Activated CD8-positive, alpha-beta memory T cell treated with anti-CD3 and anti-CD28 coated beads, Interleukin-2, amount 50 U/mL, for 24 hours (primary cell): ENCODE measurements around the gene UTP11.
"Not testable (repeated sequence)": the region's sequence is repeated elsewhere in the genome, so short reads cannot be mapped to it uniquely, and the experiment has no call there.

Experiments
- DNase-seq: peaks from one replicate; pipeline ENCODE4 v3.0.0-alpha.2; 2020; ENCODE audit errors: extremely low read depth

The UTP11 gene

GRCh38 chr1:38027201-38028104 lies 14.9 kb downstream of the UTP11 start:
- DNase-seq, result no peak

DNA sequence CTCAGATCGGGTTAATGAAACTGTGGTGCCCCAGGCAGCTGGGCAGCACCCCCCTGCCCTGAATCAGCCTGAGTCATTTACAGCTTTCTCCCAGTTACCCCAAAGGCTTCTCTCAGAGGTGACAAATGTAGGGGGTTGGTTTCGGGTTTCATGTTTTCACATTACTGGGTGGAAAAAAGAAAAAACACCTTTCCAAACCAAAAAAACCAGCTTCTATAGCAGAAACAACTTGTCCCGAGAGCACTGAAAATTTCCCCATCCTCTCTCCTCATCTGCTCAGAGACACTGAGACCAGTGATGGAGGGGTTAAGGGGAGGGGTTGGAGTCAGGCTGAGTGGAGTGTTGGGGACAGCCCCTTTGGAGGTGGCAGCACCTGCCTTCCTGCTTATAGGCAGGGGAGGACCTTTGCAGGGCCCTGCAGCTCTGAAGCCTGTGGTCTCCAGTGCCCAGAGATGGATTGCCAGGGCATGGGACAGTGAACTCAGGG lies 15.6 kb downstream of the UTP11 start:
- peak; percentile 51 for DNase-seq

DNA sequence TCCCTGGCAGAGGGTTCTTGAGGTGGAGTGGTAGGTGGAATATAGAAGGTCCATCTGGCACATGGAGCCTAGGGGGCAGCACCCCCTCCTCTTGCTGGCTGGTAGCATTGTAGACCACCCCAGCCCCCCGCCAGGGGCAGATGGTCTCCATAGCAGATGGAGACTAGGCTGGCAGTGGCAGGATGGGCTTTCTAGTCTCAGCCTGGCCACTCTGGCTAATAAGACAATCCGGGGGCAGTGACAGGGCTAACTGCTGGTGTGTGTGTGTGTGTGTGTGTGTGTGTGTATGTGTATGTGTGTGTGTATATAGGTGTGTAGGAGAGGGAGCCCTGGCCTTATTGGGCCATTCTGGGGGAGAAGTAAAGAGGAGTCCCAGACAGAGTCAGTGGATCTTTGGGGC lies 16.1 kb downstream of the UTP11 start:
- DNase-seq, result no peak

GRCh38 chr1:38029081-38029681 lies 16.6 kb downstream of the UTP11 start:
- DNase-seq, result no peak

- peak; percentile 49 for DNase-seq
Measured at GRCh38 chr1:38029685-38030511, 17.4 kb downstream of the UTP11 start.

DNA sequence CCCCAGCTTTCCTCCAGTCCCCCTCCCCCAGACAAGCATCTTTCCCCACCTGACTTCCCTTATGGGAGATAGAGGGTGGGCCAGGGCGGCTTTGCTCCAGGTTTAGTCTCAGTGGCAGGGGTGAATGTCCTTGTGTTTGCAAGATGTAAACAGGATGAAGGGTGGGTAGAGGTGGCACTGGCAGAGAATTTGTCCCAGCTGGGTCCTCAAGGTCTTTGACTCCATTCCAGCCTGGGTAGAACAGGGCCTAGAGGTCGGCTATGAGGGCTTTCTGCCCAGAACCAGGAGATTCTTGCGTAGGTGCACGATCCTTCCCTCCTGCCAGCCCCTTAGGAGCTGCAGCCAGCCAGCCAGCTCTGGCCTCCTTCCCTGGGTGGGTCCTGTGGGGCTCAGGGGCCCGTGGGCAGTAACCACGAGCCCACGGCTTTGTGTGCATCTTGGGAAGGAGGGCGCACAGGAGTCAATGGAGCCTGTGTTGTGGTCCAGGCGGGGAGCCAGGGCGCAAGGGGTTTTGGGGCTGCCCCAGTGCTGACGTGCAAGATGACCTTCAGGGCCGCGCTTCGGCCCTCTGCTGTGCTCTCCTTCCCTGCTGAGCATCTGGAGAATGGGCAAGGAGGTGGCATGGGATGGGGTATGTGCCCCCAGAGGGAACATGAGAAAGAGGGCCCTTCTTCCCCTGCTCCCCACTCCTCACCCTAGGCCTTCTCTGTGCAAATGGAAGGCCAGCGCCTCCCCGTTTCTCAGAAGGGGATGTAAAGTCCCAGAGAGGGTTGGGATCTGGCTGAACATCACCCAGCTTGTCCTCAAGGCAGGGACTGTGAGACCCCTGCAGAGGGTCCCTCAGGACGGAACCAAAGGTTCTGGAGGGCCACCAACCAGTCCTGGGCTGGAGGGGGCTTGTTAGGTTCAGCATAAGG lies 18.3 kb downstream of the UTP11 start:
- no peak for DNase-seq

DNA sequence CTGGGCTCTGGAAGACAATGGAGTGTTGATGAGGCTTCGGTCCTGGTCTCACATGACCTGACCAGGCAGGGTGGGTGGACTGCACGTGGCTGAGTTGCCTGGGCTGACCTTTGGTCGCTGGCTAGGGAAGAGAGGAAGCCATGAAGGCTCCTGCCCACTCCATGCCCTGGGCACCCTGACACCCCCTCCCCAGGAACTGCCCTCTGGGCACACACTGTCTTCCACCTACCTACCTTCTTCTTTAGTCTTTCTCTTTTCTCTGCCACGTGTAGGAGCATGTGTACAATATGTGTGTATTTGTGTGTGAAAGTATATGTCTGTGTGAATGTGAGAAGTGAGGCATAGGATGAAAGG lies 19.0 kb downstream of the UTP11 start:
- DNase-seq, result no peak

DNA sequence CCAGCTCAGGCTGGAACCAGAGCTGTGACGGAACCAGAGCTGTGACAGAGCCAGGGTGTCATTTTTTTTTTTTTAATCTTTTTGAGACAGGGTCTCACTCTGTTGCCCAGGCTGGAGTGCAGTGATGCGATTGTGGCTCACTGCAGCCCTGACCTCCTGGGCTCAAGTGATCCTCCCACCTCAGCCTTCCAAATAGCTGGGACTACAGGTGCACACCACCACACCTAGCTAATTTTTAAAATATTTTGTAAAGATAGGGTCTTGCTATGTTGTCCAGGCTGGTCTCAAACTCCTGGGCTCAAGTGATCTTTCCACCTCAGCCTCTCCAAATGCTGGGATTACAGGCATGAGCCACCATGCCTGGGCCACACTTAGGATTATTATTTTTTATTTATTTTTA lies 20.5 kb downstream of the UTP11 start:
- not testable (repeated sequence) for DNase-seq

DNA sequence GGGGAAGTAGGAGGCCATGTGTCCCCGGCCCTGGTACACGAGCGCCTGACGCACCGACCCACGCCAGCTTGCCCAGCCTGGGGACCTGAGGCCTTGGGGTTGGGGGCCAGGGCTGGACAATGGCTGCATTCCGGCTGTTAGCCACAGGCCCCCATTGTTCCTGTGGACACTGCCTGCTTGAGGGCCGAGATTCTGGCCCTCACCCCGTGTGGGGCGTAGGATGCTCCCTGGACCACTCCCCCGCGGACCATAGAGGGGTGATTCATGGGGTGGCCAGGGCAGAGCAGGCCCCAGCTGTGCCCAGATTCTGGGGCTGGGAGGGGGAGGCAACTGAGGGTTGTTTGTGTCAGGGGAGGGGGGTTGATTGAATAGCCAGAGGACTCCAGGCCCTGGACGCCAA lies 22.3 kb downstream of the UTP11 start:
- no peak for DNase-seq

DNA sequence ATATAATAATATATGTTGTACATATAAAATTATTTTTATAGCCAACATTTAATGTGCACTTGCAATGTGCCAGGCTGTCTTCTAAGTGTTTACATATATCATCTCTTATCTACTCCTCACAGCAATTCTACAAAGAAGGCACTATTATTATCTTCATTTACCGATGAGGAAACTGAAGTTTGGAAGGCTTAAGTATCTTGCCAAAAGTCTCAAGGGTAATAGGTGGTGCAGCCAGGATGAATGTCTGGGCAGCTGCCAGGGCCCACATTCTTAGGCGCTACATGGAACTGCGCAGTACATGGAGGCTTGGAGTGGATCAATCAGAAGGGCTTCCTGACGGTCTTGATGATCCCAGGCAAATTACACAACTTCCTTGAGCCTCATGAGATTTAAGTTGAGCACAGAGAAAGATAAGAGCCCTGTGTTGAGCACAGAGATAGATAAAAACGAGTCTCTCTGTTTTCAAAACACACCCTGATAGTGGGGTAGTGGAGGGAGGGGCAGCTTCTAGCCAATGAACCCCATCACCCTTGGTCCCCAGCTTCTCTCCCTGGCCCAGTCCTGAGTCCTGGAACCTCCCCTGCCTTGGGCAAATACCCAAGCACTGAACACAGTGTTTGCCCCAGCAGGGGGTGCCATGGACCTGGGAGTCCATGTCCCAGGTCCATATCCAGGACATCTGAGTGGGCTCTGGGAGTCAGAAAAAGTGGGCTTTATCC lies 24.8 kb downstream of the UTP11 start:
- DNase-seq, result no peak

- DNase-seq, result no peak
Measured at GRCh38 chr1:38038861-38039260, 26.3 kb downstream of the UTP11 start.

GRCh38 chr1:38039331-38040088 lies 27.0 kb downstream of the UTP11 start:
- DNase-seq, result no peak

- no peak for DNase-seq
Measured at GRCh38 chr1:38041936-38042834, 29.7 kb downstream of the UTP11 start.

DNA sequence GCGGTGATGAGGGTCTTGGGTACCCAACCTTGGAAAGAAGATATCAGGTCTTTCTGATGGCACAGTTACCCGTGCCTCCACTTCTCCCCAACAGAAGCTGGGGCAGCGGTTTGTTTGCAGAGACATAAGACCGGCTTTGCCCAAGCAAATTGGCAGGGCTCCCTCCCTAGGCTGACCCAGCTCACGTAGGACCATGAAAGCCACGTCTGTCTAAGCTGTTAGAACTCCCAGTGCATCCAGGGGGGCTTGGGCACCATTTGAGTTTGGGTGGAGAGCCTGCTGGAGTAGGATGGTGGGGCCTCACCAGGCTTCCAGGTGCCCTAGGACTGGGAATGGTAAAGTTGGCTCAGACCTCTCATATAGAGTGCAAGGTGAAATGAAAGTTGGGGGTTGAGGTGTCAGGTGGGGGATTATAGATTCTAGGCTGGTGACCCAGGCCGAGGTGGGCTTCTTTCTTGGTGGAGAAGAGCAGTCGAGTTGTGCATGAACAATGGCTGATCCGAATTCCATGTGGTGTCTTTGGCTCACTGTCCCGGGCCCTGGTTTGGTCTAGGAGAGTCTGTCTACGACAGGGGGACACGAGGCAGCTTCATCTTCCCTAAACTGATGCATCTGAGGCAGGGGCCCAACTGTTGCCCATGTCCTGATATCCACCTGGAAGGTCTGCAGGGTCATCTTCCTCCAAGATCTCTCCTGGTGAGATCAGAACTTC lies 30.7 kb downstream of the UTP11 start:
- DNase-seq, result no peak

DNA sequence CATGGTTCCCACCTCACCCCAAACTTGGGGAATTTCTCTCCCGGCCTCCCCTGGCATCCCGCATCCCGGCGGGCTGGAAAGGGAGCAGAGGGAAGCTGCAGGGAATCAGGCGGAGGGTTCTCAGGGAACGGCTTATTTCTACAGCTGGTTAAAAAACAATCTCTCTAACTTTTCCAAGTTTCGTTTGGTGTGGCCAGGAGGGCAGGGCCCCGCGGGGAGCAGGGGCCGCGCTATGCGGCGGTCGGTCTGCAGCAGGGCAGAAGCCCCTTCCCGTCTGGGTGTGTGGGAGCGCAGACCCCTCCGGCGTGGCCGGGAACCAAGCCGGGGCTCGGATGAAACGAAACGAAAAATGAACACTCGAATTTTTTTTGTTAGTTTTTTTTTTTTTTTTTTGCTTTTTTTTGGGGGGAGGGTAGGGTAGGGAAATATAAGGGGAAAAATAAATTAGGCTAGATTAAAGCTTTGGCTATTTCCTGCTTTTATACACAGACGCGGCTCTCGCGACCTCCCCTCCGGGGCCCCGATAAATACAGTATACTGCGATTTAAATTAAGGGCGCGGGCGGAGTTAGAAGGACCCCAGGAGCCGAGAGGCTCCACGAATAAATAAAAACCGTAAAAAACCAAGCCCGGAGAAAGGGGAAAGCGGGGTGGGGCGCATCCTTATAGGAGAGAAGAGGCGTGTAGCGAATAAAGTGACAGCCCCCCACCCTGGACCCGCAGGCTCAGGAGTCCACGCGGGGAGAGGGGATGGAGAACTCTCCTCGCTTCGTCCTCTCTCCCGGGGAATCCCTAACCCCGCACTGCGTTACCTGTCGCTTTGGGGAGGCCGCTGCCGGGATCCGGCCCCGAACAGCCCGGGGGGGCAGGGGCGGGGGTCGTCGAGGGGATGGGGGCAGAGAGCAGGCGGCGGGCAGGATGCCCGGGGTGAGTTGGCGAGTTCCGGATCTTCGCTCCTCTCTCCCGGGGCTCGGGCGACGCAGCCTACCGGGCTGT lies 32.0 kb downstream of the UTP11 start:
- DNase-seq, result no peak

GRCh38 chr1:38045401-38046332 lies 33.1 kb downstream of the UTP11 start:
- no peak for DNase-seq
